ENCODE results near the gene INTS15. TPM values are rescaled to one million over a fixed set of nuclear protein-coding genes. Genes with fewer than 3 reads are reported as not detected.

Gene INTS15
- total RNA-seq, 6 donors from 2014 or later, result 23.4 to 61.8 (median 35.4) TPM

- Histone ChIP-seq H3K4me1 (no peaks in the 10 kb centered on the region), H3K4me3 (no peak overlapping the region), H3K36me3 (peaks cover 3 to 59% (median 42%) of the 10 kb centered on the region in 4 donors), H3K9me3 (no peaks in the 10 kb centered on the region), H3K27ac (no peak overlapping the region), H3K27me3 (no peaks in the 10 kb centered on the region)
- 96 to 97% methylated on average over 12 of the region's 12 CpGs for WGBS, 2 donors
- ATAC-seq (ENCODE audit: low FRiP score in 2 of 2) (no peak), DNase-seq (no peak)
- TF ChIP-seq CTCF (IDR thresholded peaks at IDR 0.05) (no peak), EP300 (IDR thresholded peaks at IDR 0.05) (no peak), POLR2AphosphoS5 (IDR thresholded peaks at IDR 0.05) (no peak), POLR2A (IDR thresholded peaks at IDR 0.05) (no peak)
These were observed 19.0 kb downstream of the INTS15 start for GRCh38 chr7:6608794-6609193.

- TF ChIP-seq CTCF (IDR thresholded peaks at IDR 0.05) (no peak), POLR2AphosphoS5 (IDR thresholded peaks at IDR 0.05) (no peak), POLR2A (IDR thresholded peaks at IDR 0.05) (no peak), EP300 (IDR thresholded peaks at IDR 0.05) (no peak)
- Histone ChIP-seq H3K36me3 (peaks cover 3 to 20% (median 11%) of the 10 kb centered on the region in 4 donors), H3K4me1 (peaks cover 12 to 15% (median 13%) of the 10 kb centered on the region in 4 donors), H3K27me3 (peaks cover 0 to 4% (median 0%) of the 10 kb centered on the region in 4 donors), H3K27ac (no peak overlapping the region), H3K9me3 (no peaks in the 10 kb centered on the region), H3K4me3 (no peak overlapping the region)
- 64 to 68% methylated on average over 7 of the region's 7 CpGs for WGBS, 2 donors
- ATAC-seq (ENCODE audit: low FRiP score in 2 of 2) (no peak), DNase-seq (no peak)
These were observed 23.0 kb downstream of the INTS15 start for GRCh38 chr7:6612819-6613218.

GRCh38 chr7:6613706-6614105 lies 23.9 kb downstream of the INTS15 start:
- H3K36me3 ChIP-seq, result peaks cover 0 to 12% (median 4%) of the 10 kb centered on the region in 4 donors
- peaks cover 0 to 4% (median 0%) of the 10 kb centered on the region in 4 donors for H3K27me3 ChIP-seq
- no peak overlapping the region for H3K4me3 ChIP-seq
- ATAC-seq (ENCODE audit: low FRiP score in 2 of 2) (no peak), DNase-seq (no peak)
- no peaks in the 10 kb centered on the region for H3K9me3 ChIP-seq
- TF ChIP-seq POLR2A (IDR thresholded peaks at IDR 0.05) (no peak), POLR2AphosphoS5 (IDR thresholded peaks at IDR 0.05) (no peak), EP300 (IDR thresholded peaks at IDR 0.05) (no peak), CTCF (IDR thresholded peaks at IDR 0.05) (no peak)
- H3K27ac ChIP-seq, result no peak overlapping the region
- WGBS, 2 donors, result 50 to 54% methylated on average over 2 of the region's 2 CpGs
- peaks cover 12 to 15% (median 13%) of the 10 kb centered on the region in 4 donors for H3K4me1 ChIP-seq

- H3K4me3 ChIP-seq, result peak within 1 kb of the TSS; percentile 63 to 80 (median 72)
- no peaks in the 10 kb centered on the region for H3K36me3 ChIP-seq
- H3K4me1 ChIP-seq, result peaks cover 12 to 15% (median 13%) of the 10 kb centered on the region in 4 donors
- H3K27ac ChIP-seq, result peak within 1 kb of the TSS in 2 of 4 donors; percentile 6 to 64
- no peaks in the 10 kb centered on the region for H3K9me3 ChIP-seq
- ATAC-seq (ENCODE audit: low FRiP score in 2 of 2), result peak in 1 of 2 donors; percentile 42
- DNase-seq, result peak in 1 of 2 donors; percentile 87
- H3K27me3 ChIP-seq, result peaks cover 0 to 4% (median 0%) of the 10 kb centered on the region in 4 donors
- TF ChIP-seq CTCF (IDR thresholded peaks at IDR 0.05) (no peak), EP300 (IDR thresholded peaks at IDR 0.05) (no peak), POLR2A (IDR thresholded peaks at IDR 0.05) (no peak), POLR2AphosphoS5 (IDR thresholded peaks at IDR 0.05) (no peak)
- WGBS, 2 donors, result 8 to 40% methylated on average over 4 to 30 of the region's 91 CpGs
These were observed 25.3 kb downstream of the INTS15 start, which contains the start of gene ZNF853 for GRCh38 chr7:6614953-6615722. Gene ZNF853 (plus strand): TSS chr7:6615610. CDS start chr7:6616175, 565 bp downstream.

Data from upper lobe of left lung (tissue), 6 donors.